ENCODE results near the gene PIGT.

- no peak for TF ChIP-seq CTCF (IDR thresholded peaks at IDR 0.05)
- no peak for TF ChIP-seq POLR2A (IDR thresholded peaks at IDR 0.05)
- TF ChIP-seq EP300 (IDR thresholded peaks at IDR 0.05): no peak
- TF ChIP-seq POLR2AphosphoS5 (IDR thresholded peaks at IDR 0.05): no peak
Observed at GRCh38 chr20:45409521-45410272, 6.2 kb upstream of the PIGT start.
